Loucy (cell line): Measurements from ENCODE around the gene PTPRN2.

Experiments
- H2AFZ ChIP-seq: fragments of 200-600 bp; sonication (generic); 2 replicates; pipeline ENCODE4 v1.6.0; 2016; ENCODE audit warnings: antibody characterized with exemption, mild to moderate bottlenecking, low read length, moderate library complexity
- H3F3A ChIP-seq: fragments of 200-600 bp; 2 replicates; pipeline ENCODE4 v1.6.0; 2016; ENCODE audit warnings: antibody characterized with exemption, low read depth, mild to moderate bottlenecking
- H3K27me3 ChIP-seq: fragments of 200-600 bp; sonication (generic); 2 replicates; pipeline ENCODE4 v1.6.1; 2014; ENCODE audit warnings: low read length, mild to moderate bottlenecking; ENCODE audit not compliant: insufficient read depth, poor library complexity, severe bottlenecking
- H3K36me3 ChIP-seq: fragments of 200-600 bp; sonication (generic); 2 replicates; pipeline ENCODE4 v1.6.1; 2016; ENCODE audit warnings: low read length; ENCODE audit not compliant: insufficient read depth
- H3K4me1 ChIP-seq: fragments of 200-600 bp; sonication (generic); 2 replicates; pipeline ENCODE4 v1.5.1; 2014; ENCODE audit warnings: low read length, mild to moderate bottlenecking; ENCODE audit not compliant: insufficient read depth, poor library complexity, severe bottlenecking
- H3K4me2 ChIP-seq: fragments of 200-600 bp; sonication (generic); 2 replicates; pipeline ENCODE4 v1.6.0; 2014; ENCODE audit warnings: antibody characterized with exemption, low read length, low read depth, mild to moderate bottlenecking; ENCODE audit not compliant: poor library complexity, severe bottlenecking
- H3K4me3 ChIP-seq: fragments of 200-600 bp; sonication (generic); 2 replicates; pipeline ENCODE4 v1.5.1; 2014; ENCODE audit warnings: low read length, mild to moderate bottlenecking, mixed read lengths; ENCODE audit not compliant: poor library complexity, severe bottlenecking
- H3K79me2 ChIP-seq: fragments of 200-600 bp; sonication (generic); 2 replicates; pipeline ENCODE4 v1.6.1; 2014; ENCODE audit warnings: low read length; ENCODE audit not compliant: insufficient read depth
- H3K9ac ChIP-seq: fragments of 200-600 bp; sonication (generic); 2 replicates; pipeline ENCODE4 v1.6.0; 2014; ENCODE audit warnings: mild to moderate bottlenecking, low read depth, low read length, moderate library complexity; ENCODE audit not compliant: poor library complexity, severe bottlenecking
- H3K9me2 ChIP-seq: fragments of 200-600 bp; sonication (generic); replicated peaks from 2 replicates; pipeline ENCODE4 v1.6.1; 2016; ENCODE audit warnings: low read depth, low read length, mixed read lengths
- H3K9me3 ChIP-seq: fragments of 200-600 bp; sonication (generic); 2 replicates; pipeline ENCODE4 v1.6.1; 2014; ENCODE audit warnings: mild to moderate bottlenecking, antibody characterized with exemption, low read length, low read depth; ENCODE audit not compliant: insufficient read depth
- H4K20me1 ChIP-seq: fragments of 200-600 bp; sonication (generic); 2 replicates; pipeline ENCODE4 v1.6.0; 2014; ENCODE audit warnings: antibody characterized with exemption, low read length, mild to moderate bottlenecking; ENCODE audit not compliant: insufficient read depth, poor library complexity, severe bottlenecking
- CTCF ChIP-seq: fragments of 200-600 bp; sonication (generic); conservative IDR thresholded peaks from 2 replicates; pipeline ENCODE4 v1.5.1; 2014; ENCODE audit warnings: mild to moderate bottlenecking, antibody characterized with exemption, low read length
- EZH2phosphoT487 ChIP-seq: fragments of 200-600 bp; IDR thresholded peaks from 2 replicates; pipeline ENCODE4 v1.6.1; 2018; ENCODE audit warnings: antibody characterized with exemption, mild to moderate bottlenecking, moderate library complexity, borderline replicate concordance

PTPRN2 gene

DNA sequence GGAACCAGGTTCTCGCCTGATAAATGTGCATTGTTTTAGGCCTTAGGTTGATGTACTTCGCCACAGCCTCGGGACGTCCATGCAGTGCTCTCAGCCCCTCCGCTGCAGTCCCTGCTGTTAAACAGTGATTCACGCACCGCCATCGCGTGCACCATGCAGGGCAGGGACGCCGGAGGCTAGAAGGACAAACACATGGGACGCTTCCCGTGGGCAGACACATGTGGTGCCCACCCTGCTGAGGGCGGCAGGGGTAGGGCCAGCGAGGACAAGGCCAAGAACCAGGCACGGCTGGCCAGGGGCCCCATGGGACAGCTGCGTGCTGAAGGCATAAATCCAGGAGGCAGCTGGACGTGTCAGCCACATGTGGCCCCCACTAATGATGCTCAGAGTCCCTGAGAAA lies 394.7 kb downstream of the PTPRN2 start:
- no peaks in the 10 kb centered on the region for H3F3A ChIP-seq
- no peak overlapping the region for H2AFZ ChIP-seq
- H3K9me2 ChIP-seq, result no peaks in the 10 kb centered on the region
- no peaks in the 10 kb centered on the region for H3K4me1 ChIP-seq
- no peaks in the 10 kb centered on the region for H3K36me3 ChIP-seq
- peaks cover 24% of the 10 kb centered on the region; the same call in 1 of the 2 replicates for H3K9me3 ChIP-seq
- H3K4me2 ChIP-seq, result no peak overlapping the region
- H3K27me3 ChIP-seq, result no peaks in the 10 kb centered on the region
- H4K20me1 ChIP-seq, result no peaks in the 10 kb centered on the region
- H3K9ac ChIP-seq, result no peak overlapping the region
- TF ChIP-seq CTCF, result no peak
- TF ChIP-seq EZH2phosphoT487, result no peak
- H3K4me3 ChIP-seq, result no peak overlapping the region
- no peaks in the 10 kb centered on the region for H3K79me2 ChIP-seq

DNA sequence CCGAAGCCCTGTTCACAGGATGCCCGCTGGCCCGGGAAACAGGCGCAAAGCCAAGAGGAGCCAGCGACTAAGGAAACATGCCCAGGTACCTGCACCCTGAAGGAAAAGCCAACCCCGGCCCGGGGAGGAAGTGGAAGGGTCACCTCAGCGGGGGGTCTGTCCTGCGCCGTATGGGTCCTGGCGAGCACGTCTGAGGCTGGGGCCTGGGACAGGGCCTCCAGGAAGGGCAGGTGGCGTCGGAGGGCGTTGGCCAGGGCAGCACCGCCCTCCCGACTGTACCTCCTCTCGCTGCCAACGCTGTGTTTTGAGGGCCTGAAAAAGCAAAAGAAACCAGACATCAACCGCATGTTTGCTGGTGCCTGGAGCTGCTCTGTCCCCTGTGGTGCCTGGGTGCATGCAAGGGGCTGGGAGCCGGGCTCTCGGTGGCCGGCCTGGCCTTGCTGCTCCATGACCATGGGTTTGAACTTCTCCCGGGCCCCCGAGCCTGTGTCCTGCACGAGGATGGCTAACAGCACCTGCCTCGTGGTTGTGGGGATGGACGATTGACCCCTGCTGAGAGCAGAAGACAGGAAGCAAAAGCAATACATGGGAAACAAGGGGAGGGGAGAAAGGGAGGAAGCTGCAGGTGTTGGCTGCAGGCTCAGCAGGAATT lies 395.3 kb downstream of the PTPRN2 start:
- no peaks in the 10 kb centered on the region for H3K4me1 ChIP-seq
- no peak overlapping the region for H3K4me2 ChIP-seq
- H3K9ac ChIP-seq, result no peak overlapping the region
- H3K79me2 ChIP-seq, result no peaks in the 10 kb centered on the region
- TF ChIP-seq EZH2phosphoT487 (no peak), CTCF (no peak)
- H3K27me3 ChIP-seq, result no peaks in the 10 kb centered on the region
- H3K9me2 ChIP-seq, result no peaks in the 10 kb centered on the region
- peaks cover 24% of the 10 kb centered on the region; the same call in 1 of the 2 replicates for H3K9me3 ChIP-seq
- no peaks in the 10 kb centered on the region for H3F3A ChIP-seq
- no peaks in the 10 kb centered on the region for H3K36me3 ChIP-seq
- no peak overlapping the region for H2AFZ ChIP-seq
- no peak overlapping the region for H3K4me3 ChIP-seq
- no peaks in the 10 kb centered on the region for H4K20me1 ChIP-seq

DNA sequence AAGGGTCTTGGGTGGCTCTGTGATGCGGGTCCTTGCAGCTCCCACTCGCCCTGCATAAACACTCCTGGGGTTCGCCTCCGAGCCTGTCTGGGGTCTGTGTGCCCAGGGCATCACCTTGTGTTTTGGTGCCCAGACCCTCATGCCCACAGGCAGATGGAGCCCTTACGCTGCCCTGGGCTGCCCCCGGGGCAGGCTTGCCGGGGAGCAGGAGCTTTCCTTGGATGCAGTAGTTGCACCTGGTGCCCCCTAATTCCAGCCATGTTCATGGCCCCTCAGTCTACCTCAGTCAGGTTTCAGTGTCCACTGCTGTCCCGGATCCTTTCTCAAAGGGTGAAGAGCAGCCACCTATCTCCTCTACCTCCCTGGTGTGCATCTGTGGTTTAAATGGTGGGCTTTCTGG lies 396.0 kb downstream of the PTPRN2 start:
- TF ChIP-seq EZH2phosphoT487 (no peak), CTCF (no peak)
- H3K27me3 ChIP-seq, result no peaks in the 10 kb centered on the region
- no peaks in the 10 kb centered on the region for H3K79me2 ChIP-seq
- H3F3A ChIP-seq, result no peaks in the 10 kb centered on the region
- H2AFZ ChIP-seq, result no peak overlapping the region
- no peaks in the 10 kb centered on the region for H3K4me1 ChIP-seq
- H4K20me1 ChIP-seq, result no peaks in the 10 kb centered on the region
- H3K9me2 ChIP-seq, result no peaks in the 10 kb centered on the region
- H3K9me3 ChIP-seq, result peaks cover 20% of the 10 kb centered on the region; the same call in 1 of the 2 replicates
- H3K36me3 ChIP-seq, result no peaks in the 10 kb centered on the region
- H3K4me3 ChIP-seq, result no peak overlapping the region
- no peak overlapping the region for H3K9ac ChIP-seq
- no peak overlapping the region for H3K4me2 ChIP-seq
